ENCODE data around the gene PNMA6F.

The PNMA6F gene

GRCh38 chrX:153342762-153343558 is 21.4 kb upstream of the PNMA6F start:
- peaks cover 5% of the 10 kb centered on the region for H3K79me2 ChIP-seq (ENCODE audit: control insufficient read depth, low read length)
- H3K36me3 ChIP-seq (ENCODE audit: control insufficient read depth, low read length), result peaks cover 7% of the 10 kb centered on the region
- no peaks in the 10 kb centered on the region for H3K27me3 ChIP-seq (ENCODE audit: control insufficient read depth, low read length)
- no peaks in the 10 kb centered on the region for H3K9me3 ChIP-seq (ENCODE audit: control insufficient read depth, insufficient read depth, low read length)
- H3K4me2 ChIP-seq (ENCODE audit: low read length), result no peak overlapping the region
- H3K27ac ChIP-seq (ENCODE audit: low read depth, low read length), result no peak overlapping the region
- H3K4me1 ChIP-seq (ENCODE audit: control insufficient read depth, low read length), result no peaks in the 10 kb centered on the region; the same call in 1 of the 2 replicates
- H3K4me3 ChIP-seq (ENCODE audit: low read length), result no peak overlapping the region
- H3F3A ChIP-seq (ENCODE audit: control insufficient read depth, insufficient read depth), result no peaks in the 10 kb centered on the region
- no peaks in the 10 kb centered on the region for H4K20me1 ChIP-seq (ENCODE audit: control insufficient read depth, insufficient read depth, low read depth, low read length)
- H3K9me2 ChIP-seq (replicated peaks; ENCODE audit: control insufficient read depth, low read length), result no peaks in the 10 kb centered on the region
- no peak for TF ChIP-seq EZH2phosphoT487 (IDR thresholded peaks at IDR 0.05; ENCODE audit: borderline replicate concordance, low read length)
- TF ChIP-seq CTCF (IDR thresholded peaks at IDR 0.05; ENCODE audit: low read depth, low read length, poor library complexity, severe bottlenecking), result no peak

- Histone ChIP-seq H3K36me3 (ENCODE audit: control insufficient read depth, low read length) (peaks cover 25% of the 10 kb centered on the region), H3K27ac (ENCODE audit: low read depth, low read length) (no peak overlapping the region), H3K79me2 (ENCODE audit: control insufficient read depth, low read length) (peaks cover 26% of the 10 kb centered on the region)
These were observed 18.5 kb upstream of the PNMA6F start for GRCh38 chrX:153340111-153340510.

GRCh38 chrX:153339662-153340061 is 18.1 kb upstream of the PNMA6F start:
- Histone ChIP-seq H3K4me2 (ENCODE audit: low read length) (no peak overlapping the region), H4K20me1 (ENCODE audit: control insufficient read depth, insufficient read depth, low read depth, low read length) (no peaks in the 10 kb centered on the region), H3K9me2 (replicated peaks; ENCODE audit: control insufficient read depth, low read length) (no peaks in the 10 kb centered on the region), H3K36me3 (ENCODE audit: control insufficient read depth, low read length) (peaks cover 25% of the 10 kb centered on the region), H3K27ac (ENCODE audit: low read depth, low read length) (no peak overlapping the region), H3K4me3 (ENCODE audit: low read length) (no peak overlapping the region), H3K4me1 (ENCODE audit: control insufficient read depth, low read length) (peaks cover 21% of the 10 kb centered on the region), H3K9me3 (ENCODE audit: control insufficient read depth, insufficient read depth, low read length) (no peaks in the 10 kb centered on the region), H3F3A (ENCODE audit: control insufficient read depth, insufficient read depth) (no peaks in the 10 kb centered on the region), H3K27me3 (ENCODE audit: control insufficient read depth, low read length) (no peaks in the 10 kb centered on the region), H3K79me2 (ENCODE audit: control insufficient read depth, low read length) (peaks cover 30% of the 10 kb centered on the region)
- TF ChIP-seq CTCF (IDR thresholded peaks at IDR 0.05; ENCODE audit: low read depth, low read length, poor library complexity, severe bottlenecking) (no peak), EZH2phosphoT487 (IDR thresholded peaks at IDR 0.05; ENCODE audit: borderline replicate concordance, low read length) (no peak)

More at GRCh38 chrX:153340111-153340510, 18.5 kb upstream of the PNMA6F start:
- no peak overlapping the region for H3K4me3 ChIP-seq (ENCODE audit: low read length)
- H4K20me1 ChIP-seq (ENCODE audit: control insufficient read depth, insufficient read depth, low read depth, low read length), result no peaks in the 10 kb centered on the region
- no peaks in the 10 kb centered on the region for H3F3A ChIP-seq (ENCODE audit: control insufficient read depth, insufficient read depth)
- no peaks in the 10 kb centered on the region for H3K9me3 ChIP-seq (ENCODE audit: control insufficient read depth, insufficient read depth, low read length)
- H3K27me3 ChIP-seq (ENCODE audit: control insufficient read depth, low read length), result no peaks in the 10 kb centered on the region
- no peak for TF ChIP-seq EZH2phosphoT487 (IDR thresholded peaks at IDR 0.05; ENCODE audit: borderline replicate concordance, low read length)
- no peak overlapping the region for H3K4me2 ChIP-seq (ENCODE audit: low read length)
- peaks cover 19% of the 10 kb centered on the region for H3K4me1 ChIP-seq (ENCODE audit: control insufficient read depth, low read length)
- H3K9me2 ChIP-seq (replicated peaks; ENCODE audit: control insufficient read depth, low read length), result no peaks in the 10 kb centered on the region

- TF ChIP-seq CTCF (IDR thresholded peaks at IDR 0.05; ENCODE audit: low read depth, low read length, poor library complexity, severe bottlenecking) (no peak), EZH2phosphoT487 (IDR thresholded peaks at IDR 0.05; ENCODE audit: borderline replicate concordance, low read length) (no peak)
- no peak overlapping the region for H3K27ac ChIP-seq (ENCODE audit: low read depth, low read length)
- H3K4me3 ChIP-seq (ENCODE audit: low read length), result no peak overlapping the region
- peaks cover 21% of the 10 kb centered on the region for H3K4me1 ChIP-seq (ENCODE audit: control insufficient read depth, low read length)
- no peaks in the 10 kb centered on the region for H3K9me2 ChIP-seq (replicated peaks; ENCODE audit: control insufficient read depth, low read length)
- no peaks in the 10 kb centered on the region for H3F3A ChIP-seq (ENCODE audit: control insufficient read depth, insufficient read depth)
- H3K9me3 ChIP-seq (ENCODE audit: control insufficient read depth, insufficient read depth, low read length), result no peaks in the 10 kb centered on the region
- no peak overlapping the region for H3K4me2 ChIP-seq (ENCODE audit: low read length)
- H4K20me1 ChIP-seq (ENCODE audit: control insufficient read depth, insufficient read depth, low read depth, low read length), result no peaks in the 10 kb centered on the region
- H3K27me3 ChIP-seq (ENCODE audit: control insufficient read depth, low read length), result no peaks in the 10 kb centered on the region
- peaks cover 36% of the 10 kb centered on the region for H3K79me2 ChIP-seq (ENCODE audit: control insufficient read depth, low read length)
- peaks cover 22% of the 10 kb centered on the region for H3K36me3 ChIP-seq (ENCODE audit: control insufficient read depth, low read length)
These were observed 17.3 kb upstream of the PNMA6F start for GRCh38 chrX:153338836-153339235.
